ENCODE measurements around the gene UBAP2L. TPM values are rescaled to one million over a fixed set of nuclear protein-coding genes. Genes with fewer than 3 reads are reported as not detected.
A peak's percentile ranks its signal among the peaks of the same experiment; 100 is the strongest.
"Not testable (repeated sequence)": the region's sequence is repeated elsewhere in the genome, so short reads cannot be mapped to it uniquely, and the experiment has no call there.

Gene UBAP2L
- total and polyA plus RNA-seq, 3 experiments from 2014 or later, result 63.0 to 277 (median 258) TPM

DNA sequence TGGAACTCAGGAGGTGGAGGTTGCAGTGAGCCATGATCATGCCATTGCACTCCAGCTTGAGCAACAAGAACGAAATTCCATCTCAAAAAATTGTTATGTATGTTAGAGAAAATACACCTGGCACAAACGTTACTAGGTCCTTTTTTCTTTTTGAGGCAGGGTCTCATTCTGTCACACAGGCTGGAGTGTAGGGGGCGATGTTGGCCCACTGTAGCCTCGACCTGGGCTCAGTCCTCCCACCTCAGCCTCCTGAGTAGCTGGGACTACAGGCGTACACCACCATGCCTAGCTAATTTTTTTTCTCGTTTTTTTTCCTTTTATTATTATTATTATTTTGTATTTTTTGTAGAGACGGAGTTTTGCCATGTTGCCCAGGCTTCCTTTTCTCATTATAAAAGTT, 56.0 kb downstream of the UBAP2L start:
- CTCF ChIA-PET, result interaction anchor here (0.8 to 1.9 kb wide), 6 partner anchors 19 to 69 kb away, joined by 3 to 6 read pairs (median 4); partner anchors contain the start of gene ATP8B2
- POLR2A ChIA-PET, result interaction anchor here (0.8 kb wide), 1 partner anchor 58 kb away, joined by 4 read pairs; no protein-coding TSS in a partner anchor
- peaks cover 0 to 2% of the 10 kb centered on the region in 2 donors for H3K27me3 Mint-ChIP-seq
- DNase-seq, result no peak
- H3K4me1 Mint-ChIP-seq, result peaks cover 29 to 32% (median 29%) of the 10 kb centered on the region in 3 donors
- H3K27ac Mint-ChIP-seq, result peak overlapping the region in 2 of 8 donors; percentile 32 to 60
- H3K4me3 Mint-ChIP-seq, result no peak overlapping the region
- H3K4me1 ChIP-seq (ENCODE audit: insufficient read depth, low read length), result peaks cover 13% of the 10 kb centered on the region
- H3K4me3 ChIP-seq (ENCODE audit: low read length), result no peak overlapping the region
- H3K27me3 ChIP-seq (ENCODE audit: insufficient read depth, low read length, poor library complexity, severe bottlenecking), result no peaks in the 10 kb centered on the region
- H3K36me3 Mint-ChIP-seq, result peaks cover 7 to 32% (median 11%) of the 10 kb centered on the region in 3 donors
- no peak overlapping the region for H3K27ac ChIP-seq (ENCODE audit: low read depth, low read length)
- no peaks in the 10 kb centered on the region for H3K9me3 Mint-ChIP-seq
- H3K36me3 ChIP-seq (ENCODE audit: insufficient read depth, low read length), result peaks cover 17% of the 10 kb centered on the region
- H3K9me3 ChIP-seq (ENCODE audit: low read length), result no peaks in the 10 kb centered on the region

- H3K4me1 Mint-ChIP-seq; H3K4me1 ChIP-seq (ENCODE audit: insufficient read depth, low read length); POLR2A ChIA-PET; H3K9me3 ChIP-seq (ENCODE audit: low read length); H3K9me3 Mint-ChIP-seq; H3K4me3 ChIP-seq (ENCODE audit: low read length); H3K27ac ChIP-seq (ENCODE audit: low read depth, low read length); H3K27ac Mint-ChIP-seq; H3K36me3 ChIP-seq (ENCODE audit: insufficient read depth, low read length); CTCF ChIA-PET; DNase-seq; H3K27me3 ChIP-seq (ENCODE audit: insufficient read depth, low read length, poor library complexity, severe bottlenecking); H3K4me3 Mint-ChIP-seq; H3K36me3 Mint-ChIP-seq: not testable (repeated sequence)
- peaks cover 5 to 11% of the 10 kb centered on the region in 2 donors for H3K27me3 Mint-ChIP-seq
Measured at GRCh38 chr1:154287591-154287990, 66.8 kb downstream of the UBAP2L start.

DNA sequence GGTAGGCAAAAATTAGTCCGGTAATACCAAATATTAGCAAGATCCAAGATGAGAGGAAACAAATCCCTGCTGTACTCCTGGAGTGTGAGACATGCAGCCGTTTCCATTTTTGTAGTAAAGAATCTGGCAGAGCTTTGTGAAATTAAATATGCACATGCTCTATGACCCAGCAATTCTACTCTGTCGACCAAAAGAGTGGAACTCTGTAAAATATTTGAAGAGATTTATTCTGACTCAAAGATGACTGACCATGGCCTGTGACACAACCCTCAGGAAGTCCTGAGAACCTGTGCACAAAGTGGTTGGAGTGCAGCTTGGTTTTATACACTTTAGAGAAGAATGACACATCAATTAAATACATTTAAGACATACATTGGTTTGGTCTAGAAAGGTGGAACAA, 67.9 kb downstream of the UBAP2L start:
- H3K4me3 Mint-ChIP-seq, result no peak overlapping the region
- no peak for DNase-seq
- no peak overlapping the region for H3K27ac Mint-ChIP-seq
- Histone ChIP-seq H3K4me1 (ENCODE audit: insufficient read depth, low read length) (no peaks in the 10 kb centered on the region), H3K36me3 (ENCODE audit: insufficient read depth, low read length) (no peaks in the 10 kb centered on the region), H3K27me3 (ENCODE audit: insufficient read depth, low read length, poor library complexity, severe bottlenecking) (no peaks in the 10 kb centered on the region), H3K4me3 (ENCODE audit: low read length) (no peak overlapping the region), H3K9me3 (ENCODE audit: low read length) (no peaks in the 10 kb centered on the region), H3K27ac (ENCODE audit: low read depth, low read length) (no peak overlapping the region)
- ChIA-PET POLR2A (interaction anchor here (0.5 kb wide), 1 partner anchor 110 kb away, joined by 3 read pairs; no protein-coding TSS in a partner anchor), CTCF (no interaction called here)
- H3K36me3 Mint-ChIP-seq, result peaks cover 0 to 6% (median 2%) of the 10 kb centered on the region in 3 donors
- peaks cover 5 to 11% of the 10 kb centered on the region in 2 donors for H3K27me3 Mint-ChIP-seq
- H3K9me3 Mint-ChIP-seq, result peaks cover 0 to 6% (median 5%) of the 10 kb centered on the region in 5 donors
- no peaks in the 10 kb centered on the region for H3K4me1 Mint-ChIP-seq

- peaks cover 8 to 21% (median 19%) of the 10 kb centered on the region in 5 donors for H3K9me3 Mint-ChIP-seq
- H3K27me3 Mint-ChIP-seq, result peaks cover 5% of the 10 kb centered on the region in 2 donors
- no peak overlapping the region for H3K4me3 Mint-ChIP-seq
- no peaks in the 10 kb centered on the region for H3K9me3 ChIP-seq (ENCODE audit: low read length)
- H3K4me1 Mint-ChIP-seq, result no peaks in the 10 kb centered on the region
- H3K4me3 ChIP-seq (ENCODE audit: low read length), result no peak overlapping the region
- H3K36me3 ChIP-seq (ENCODE audit: insufficient read depth, low read length), result no peaks in the 10 kb centered on the region
- no peak for DNase-seq
- peak overlapping the region; percentile 64 for H3K27ac ChIP-seq (ENCODE audit: low read depth, low read length)
- H3K27ac Mint-ChIP-seq, result no peak overlapping the region
- ChIA-PET POLR2A (no interaction called here), CTCF (no interaction called here)
- H3K27me3 ChIP-seq (ENCODE audit: insufficient read depth, low read length, poor library complexity, severe bottlenecking), result no peaks in the 10 kb centered on the region
- no peaks in the 10 kb centered on the region for H3K4me1 ChIP-seq (ENCODE audit: insufficient read depth, low read length)
- H3K36me3 Mint-ChIP-seq, result peaks cover 2 to 20% (median 2%) of the 10 kb centered on the region in 3 donors
Measured at GRCh38 chr1:154290921-154291320, 70.2 kb downstream of the UBAP2L start.

DNA sequence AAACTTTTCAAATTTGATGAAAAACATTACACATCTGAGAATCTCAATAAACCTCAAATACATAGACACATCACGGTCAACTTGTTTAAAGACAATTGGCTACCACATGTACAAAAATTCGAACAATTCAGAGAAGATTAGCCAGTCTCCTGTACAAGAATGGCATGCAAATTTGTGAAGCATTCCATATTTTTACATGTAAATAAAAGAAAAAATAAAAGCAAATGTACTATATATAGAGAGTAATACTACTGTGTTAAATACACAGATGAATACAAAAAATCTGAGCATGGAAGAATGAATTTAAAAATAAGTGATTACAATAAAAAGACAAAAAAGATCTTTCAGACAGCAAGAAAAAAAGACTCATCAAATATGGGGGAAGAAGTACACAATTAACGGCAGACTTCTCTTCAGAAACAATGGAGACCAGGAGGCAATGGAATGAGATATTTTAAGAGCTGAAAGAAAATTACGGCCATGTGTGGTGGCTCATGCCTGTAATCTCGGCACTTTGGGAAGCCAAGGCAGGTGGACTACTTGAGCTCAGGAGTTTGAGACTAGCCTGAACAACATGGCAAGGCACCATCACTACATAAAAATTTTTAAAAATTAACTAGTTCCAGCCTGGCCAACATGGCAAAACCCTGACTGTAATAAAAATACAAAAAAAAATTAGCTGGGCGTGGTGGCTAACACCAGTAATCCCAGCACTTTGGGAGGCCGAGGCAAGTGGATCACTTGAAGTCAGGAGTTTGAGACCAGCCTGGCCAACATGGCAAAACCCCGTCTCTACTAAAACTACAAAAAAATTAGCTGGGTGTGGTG, 74.9 kb downstream of the UBAP2L start:
- H3K4me3 Mint-ChIP-seq, result no peak overlapping the region

GRCh38 chr1:154301582-154301981, 80.8 kb downstream of the UBAP2L start:
- POLR2A ChIA-PET, result interaction anchor here (0.6 kb wide), 1 partner anchor 29 kb away, joined by 4 read pairs; no protein-coding TSS in a partner anchor
- CTCF ChIA-PET, result interaction anchor here (1.3 kb wide), 1 partner anchor 23 kb away, joined by 3 read pairs; no protein-coding TSS in a partner anchor
- H3K36me3 Mint-ChIP-seq, result no peaks in the 10 kb centered on the region
- H3K4me3 Mint-ChIP-seq, result no peak overlapping the region
- Histone ChIP-seq H3K27me3 (ENCODE audit: insufficient read depth, low read length, poor library complexity, severe bottlenecking) (no peaks in the 10 kb centered on the region), H3K4me1 (ENCODE audit: insufficient read depth, low read length) (no peaks in the 10 kb centered on the region), H3K9me3 (ENCODE audit: low read length) (no peaks in the 10 kb centered on the region), H3K4me3 (ENCODE audit: low read length) (no peak overlapping the region), H3K36me3 (ENCODE audit: insufficient read depth, low read length) (no peaks in the 10 kb centered on the region), H3K27ac (ENCODE audit: low read depth, low read length) (no peak overlapping the region)
- peaks cover 0 to 1% of the 10 kb centered on the region in 2 donors for H3K27me3 Mint-ChIP-seq
- H3K27ac Mint-ChIP-seq, result no peak overlapping the region
- H3K9me3 Mint-ChIP-seq, result peaks cover 0 to 3% (median 2%) of the 10 kb centered on the region in 5 donors
- no peaks in the 10 kb centered on the region for H3K4me1 Mint-ChIP-seq
- no peak for DNase-seq

More for the DNA sequence above, 74.9 kb downstream of the UBAP2L start:
- Histone ChIP-seq H3K4me3 (ENCODE audit: low read length) (no peak overlapping the region), H3K36me3 (ENCODE audit: insufficient read depth, low read length) (no peaks in the 10 kb centered on the region), H3K4me1 (ENCODE audit: insufficient read depth, low read length) (no peaks in the 10 kb centered on the region), H3K27me3 (ENCODE audit: insufficient read depth, low read length, poor library complexity, severe bottlenecking) (no peaks in the 10 kb centered on the region), H3K9me3 (ENCODE audit: low read length) (no peaks in the 10 kb centered on the region), H3K27ac (ENCODE audit: low read depth, low read length) (no peak overlapping the region)
- peaks cover 0 to 2% of the 10 kb centered on the region in 2 donors for H3K27me3 Mint-ChIP-seq
- no peak for DNase-seq
- peaks cover 8 to 26% (median 23%) of the 10 kb centered on the region in 5 donors for H3K9me3 Mint-ChIP-seq
- H3K4me1 Mint-ChIP-seq, result no peaks in the 10 kb centered on the region
- H3K36me3 Mint-ChIP-seq, result peaks cover 2 to 20% (median 2%) of the 10 kb centered on the region in 3 donors
- H3K27ac Mint-ChIP-seq, result peak overlapping the region in 1 of 8 donors; percentile 69
- POLR2A ChIA-PET, result no interaction called here
- CTCF ChIA-PET, result interaction anchor here (0.6 to 1.9 kb wide), 4 partner anchors 19 to 1821 kb away, joined by 3 to 5 read pairs (median 4); no protein-coding TSS in a partner anchor

DNA sequence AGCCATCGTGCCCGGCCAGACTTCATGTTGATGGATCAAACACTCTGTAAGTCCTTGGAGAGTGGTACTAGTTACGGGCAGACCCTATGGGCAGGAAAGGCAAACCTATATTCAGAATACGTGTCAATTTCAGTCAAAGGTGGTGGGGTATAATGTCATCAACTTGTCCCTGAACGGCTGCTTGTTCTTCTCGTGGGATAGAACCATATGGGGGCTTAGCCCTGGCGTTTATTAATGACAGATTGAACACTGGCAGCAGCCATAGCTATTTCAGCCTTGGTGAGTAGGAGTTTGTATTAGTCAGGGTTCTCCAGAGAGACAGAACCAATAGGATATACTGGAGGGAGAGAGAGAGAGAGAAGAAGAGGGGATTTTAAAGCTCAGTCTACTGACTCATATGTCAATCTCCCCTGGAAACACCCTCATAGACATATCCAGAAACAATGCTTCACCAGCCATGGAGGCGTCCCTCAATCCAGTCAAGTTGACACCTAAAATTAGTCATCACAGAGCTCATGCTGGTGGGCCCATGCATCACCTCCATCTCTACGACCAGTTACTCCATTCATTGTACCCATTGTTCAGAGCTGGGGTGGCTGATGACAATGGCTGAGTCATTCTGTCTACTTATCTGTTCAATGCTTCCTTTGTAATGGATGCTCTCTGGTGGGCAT, 84.0 kb downstream of the UBAP2L start:
- Mint-ChIP-seq H3K27me3 (peaks cover 0 to 1% of the 10 kb centered on the region in 2 donors), H3K4me1 (peaks cover 0 to 11% (median 11%) of the 10 kb centered on the region in 3 donors), H3K4me3 (no peak overlapping the region), H3K36me3 (no peaks in the 10 kb centered on the region), H3K9me3 (no peaks in the 10 kb centered on the region), H3K27ac (no peak overlapping the region)
- ChIA-PET CTCF (interaction anchor here (0.9 to 1.8 kb wide), 3 partner anchors 20 to 30 kb away, joined by 3 to 6 read pairs (median 6); partner anchors contain the start of gene ATP8B2), POLR2A (no interaction called here)
- Histone ChIP-seq H3K9me3 (ENCODE audit: low read length) (no peaks in the 10 kb centered on the region), H3K27me3 (ENCODE audit: insufficient read depth, low read length, poor library complexity, severe bottlenecking) (no peaks in the 10 kb centered on the region), H3K27ac (ENCODE audit: low read depth, low read length) (no peak overlapping the region), H3K4me1 (ENCODE audit: insufficient read depth, low read length) (no peaks in the 10 kb centered on the region), H3K36me3 (ENCODE audit: insufficient read depth, low read length) (no peaks in the 10 kb centered on the region), H3K4me3 (ENCODE audit: low read length) (no peak overlapping the region)
- DNase-seq, result no peak

All from CD8-positive, alpha-beta memory T cell (primary cell).